H1 (cell line): ENCODE data around the gene DARS2. TPM values are rescaled to one million over a fixed set of nuclear protein-coding genes. Genes with fewer than 3 reads are reported as not detected.

Experiments used
- ATF2 ChIP-seq: IDR thresholded peaks from 2 replicates; pipeline ENCODE4 v1.6.1; 2012; ENCODE audit warnings: low read length, inconsistent platforms
- BACH1 ChIP-seq: IDR thresholded peaks from 2 replicates; pipeline ENCODE4 v1.6.1; 2012; ENCODE audit warnings: low read length, improper control_type of control experiment
- BRCA1 ChIP-seq: IDR thresholded peaks from 2 replicates; pipeline ENCODE4 v1.6.1; 2012; ENCODE audit warnings: low read depth, low read length, improper control_type of control experiment
- CTBP2 ChIP-seq: IDR thresholded peaks from 2 replicates; pipeline ENCODE4 v1.7.0; 2011; ENCODE audit warnings: borderline replicate concordance, mild to moderate bottlenecking, moderate library complexity, mixed read lengths, low read length; ENCODE audit not compliant: insufficient read depth, insufficient read length
- CTCF ChIP-seq, 3 experiments: IDR thresholded peaks; 1 replicate in 2 of 3; 2 replicates in 1 of 3; pipeline versions ENCODE4 v1.5.1 to v1.6.1; 2011; ENCODE audit warnings: low read length in 3 of 3, mild to moderate bottlenecking in 3 of 3, inconsistent platforms in 2 of 3, low read depth in 1 of 3, moderate library complexity in 1 of 3; ENCODE audit not compliant: insufficient read depth in 1 of 3; ENCODE audit errors: control extremely low read depth in 1 of 3
- EGR1 ChIP-seq: IDR thresholded peaks from 2 replicates; pipeline ENCODE4 v1.6.1; 2011; ENCODE audit warnings: low read depth, low read length, borderline replicate concordance
- KDM1A ChIP-seq: fragments of 200-600, 300-600 bp; sonication (generic); IDR thresholded peaks from 2 replicates; pipeline ENCODE4 v1.7.1; 2016; ENCODE audit warnings: mild to moderate bottlenecking, low read length, borderline replicate concordance
- KDM4A ChIP-seq: IDR thresholded peaks from one replicate; pipeline ENCODE4 v1.7.1; 2012; ENCODE audit warnings: low read depth, mild to moderate bottlenecking, moderate library complexity, low read length, inconsistent platforms; ENCODE audit not compliant: severe bottlenecking
- NANOG ChIP-seq: IDR thresholded peaks from 2 replicates; pipeline ENCODE4 v1.6.1; 2011; ENCODE audit warnings: low read length, low read depth, mild to moderate bottlenecking, inconsistent platforms; ENCODE audit not compliant: insufficient read depth, poor library complexity, severe bottlenecking
- POLR2AphosphoS5 ChIP-seq: IDR thresholded peaks from 2 replicates; pipeline ENCODE4 v1.6.1; 2011; ENCODE audit warnings: low read depth, low read length
- RFX5 ChIP-seq: IDR thresholded peaks from 2 replicates; pipeline ENCODE4 v1.6.1; 2011; ENCODE audit warnings: low read depth, low read length, improper control_type of control experiment, borderline replicate concordance
- SIX5 ChIP-seq: IDR thresholded peaks from 2 replicates; pipeline ENCODE4 v1.6.1; 2011; ENCODE audit warnings: mild to moderate bottlenecking, low read depth, low read length
- SUZ12 ChIP-seq: fragments of 200-600 bp; sonication (generic); IDR thresholded peaks from 2 replicates; pipeline ENCODE4 v1.6.1; 2012; ENCODE audit warnings: mild to moderate bottlenecking, inconsistent platforms, low read length, moderate library complexity, mixed read lengths
- TEAD4 ChIP-seq: IDR thresholded peaks from 2 replicates; pipeline ENCODE4 v1.6.1; 2012; ENCODE audit warnings: low read depth, low read length, inconsistent platforms, mixed read lengths
- polyA plus RNA-seq, 7 experiments: library from polyadenylated mRNA; depleted of rRNA in 3 of 7; stranded (reverse) in 5 of 7; unstranded in 2 of 7; fragments of >200 nt in 5 of 7; fragments of 200-250 nt in 2 of 7; gene quantifications; 1 replicate in 5 of 7; 2 replicates in 1 of 7; 4 replicates in 1 of 7; pipeline versions ENCODE4 v1.2.1 to v1.2.3, GENCODE V29; 2011 to 2013; ENCODE audit warnings: missing spikeins in 2 of 7, mixed read lengths in 2 of 7
- total RNA-seq: library from RNA; stranded (reverse); fragmentation: NEBNext Ultra II Directional; extraction: Animal tissue kit (Norgen Biotek cat#: 25700); gene quantifications from 2 replicates; pipeline ENCODE4 v1.2.1, GENCODE V29; 2021

DARS2 gene
- total and polyA plus RNA-seq, 2 of the 8 experiments (the other 6 are each of a cell fraction or from before 2014, with no cell fraction given) = 21.0 to 35.2 TPM

- TF ChIP-seq ATF2 (peak; percentile 92), CTCF (IDR thresholded peaks at IDR 0.05; ENCODE audit: control extremely low read depth in 1 of 3, insufficient read depth in 1 of 3, low read depth in 1 of 3, low read length in 3 of 3) (no peak), TEAD4 (no peak), NANOG (no peak), POLR2AphosphoS5 (peak; percentile 98), BRCA1 (peak; percentile 27; the same call in 1 of the 2 replicates), EGR1 (no peak), RFX5 (no peak), SIX5 (no peak), CTBP2 (no peak), KDM1A (no peak), BACH1 (no peak), KDM4A (no peak), SUZ12 (no peak)
These were observed 43.3 kb downstream of the DARS2 start, which contains the start of gene GAS5 (continued) for GRCh38 chr1:173867753-173868265.
